DOHH2 (cell line): Measurements from ENCODE around the gene CALU.

Source experiments
- EZH2phosphoT487 ChIP-seq: fragments of 200-600 bp; sonication (generic); IDR thresholded peaks from 2 replicates; pipeline ENCODE4 v1.6.1; 2017; ENCODE audit warnings: borderline replicate concordance, mild to moderate bottlenecking, antibody characterized with exemption, low read length, moderate library complexity, mixed read lengths
- TF ChIP-seq, protein P1 (sequence below): fragments of 200-600 bp; sonication (generic); IDR thresholded peaks from one replicate; pipeline ENCODE4 v1.5.1; 2014; ENCODE audit warnings: antibody characterized with exemption, mild to moderate bottlenecking, low read depth, low read length; ENCODE audit not compliant: poor library complexity, severe bottlenecking

DNA sequence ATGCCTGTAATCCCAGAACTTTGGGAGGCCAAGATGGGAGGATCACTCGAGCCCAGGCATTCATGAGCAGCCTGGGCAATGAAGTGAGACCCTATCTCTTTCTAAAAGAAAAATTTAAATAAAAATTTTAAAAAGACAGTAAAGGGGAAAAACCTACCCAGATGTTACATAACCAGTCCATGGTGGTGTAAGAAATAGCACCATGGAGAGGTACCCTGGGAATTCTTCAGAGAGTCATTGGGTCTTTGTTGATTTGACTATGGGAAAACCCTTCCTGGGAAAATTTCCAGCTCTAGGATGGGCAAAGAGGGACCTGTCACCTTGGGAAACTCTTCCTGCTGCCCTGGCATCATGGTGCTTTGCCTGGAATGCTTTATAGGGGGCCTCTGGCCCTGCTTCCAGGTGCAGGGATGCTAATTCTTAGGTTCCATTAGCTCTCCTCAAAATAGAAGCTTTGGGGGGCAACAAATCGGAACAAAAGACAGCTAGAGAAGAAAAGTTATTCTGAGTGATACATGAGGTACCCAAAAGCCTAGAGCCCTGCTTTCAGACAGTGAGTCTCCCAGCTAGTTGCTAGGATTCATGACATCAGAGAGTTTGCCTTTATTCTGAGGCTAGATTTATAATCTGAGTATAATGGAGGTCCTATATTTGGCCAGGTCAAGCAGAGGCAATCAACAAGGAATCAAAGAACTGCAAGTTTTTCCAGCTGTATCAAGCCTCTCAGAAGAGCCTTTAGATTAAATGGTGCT, 62.7 kb downstream of the CALU start:
- TF ChIP-seq, protein P1, sequence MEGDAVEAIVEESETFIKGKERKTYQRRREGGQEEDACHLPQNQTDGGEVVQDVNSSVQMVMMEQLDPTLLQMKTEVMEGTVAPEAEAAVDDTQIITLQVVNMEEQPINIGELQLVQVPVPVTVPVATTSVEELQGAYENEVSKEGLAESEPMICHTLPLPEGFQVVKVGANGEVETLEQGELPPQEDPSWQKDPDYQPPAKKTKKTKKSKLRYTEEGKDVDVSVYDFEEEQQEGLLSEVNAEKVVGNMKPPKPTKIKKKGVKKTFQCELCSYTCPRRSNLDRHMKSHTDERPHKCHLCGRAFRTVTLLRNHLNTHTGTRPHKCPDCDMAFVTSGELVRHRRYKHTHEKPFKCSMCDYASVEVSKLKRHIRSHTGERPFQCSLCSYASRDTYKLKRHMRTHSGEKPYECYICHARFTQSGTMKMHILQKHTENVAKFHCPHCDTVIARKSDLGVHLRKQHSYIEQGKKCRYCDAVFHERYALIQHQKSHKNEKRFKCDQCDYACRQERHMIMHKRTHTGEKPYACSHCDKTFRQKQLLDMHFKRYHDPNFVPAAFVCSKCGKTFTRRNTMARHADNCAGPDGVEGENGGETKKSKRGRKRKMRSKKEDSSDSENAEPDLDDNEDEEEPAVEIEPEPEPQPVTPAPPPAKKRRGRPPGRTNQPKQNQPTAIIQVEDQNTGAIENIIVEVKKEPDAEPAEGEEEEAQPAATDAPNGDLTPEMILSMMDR: no peak
- TF ChIP-seq EZH2phosphoT487: no peak
